GM18502 (cell line): ENCODE data around the gene PRIM2.
A peak's percentile ranks its signal among the peaks of the same experiment; 100 is the strongest.
"Not testable (repeated sequence)": the region's sequence is repeated elsewhere in the genome, so short reads cannot be mapped to it uniquely, and the experiment has no call there.

ENCODE experiments used
- ATAC-seq: cut with Tn5 transposase; IDR thresholded peaks from one replicate; pipeline ENCODE4 v1.9.1; 2021; ENCODE audit warnings: mild to moderate bottlenecking; ENCODE audit not compliant: unreplicated experiment, poor library complexity

PRIM2 gene

GRCh38 chr6:57317060-57317943 lies at the start of gene PRIM2:
Gene PRIM2 (plus strand): TSS chr6:57317630. CDS start chr6:57318446, 816 bp downstream.
- peak; percentile 90 for ATAC-seq

GRCh38 chr6:57268294-57268640 lies 49.2 kb upstream of the PRIM2 start:
- ATAC-seq = no peak

DNA sequence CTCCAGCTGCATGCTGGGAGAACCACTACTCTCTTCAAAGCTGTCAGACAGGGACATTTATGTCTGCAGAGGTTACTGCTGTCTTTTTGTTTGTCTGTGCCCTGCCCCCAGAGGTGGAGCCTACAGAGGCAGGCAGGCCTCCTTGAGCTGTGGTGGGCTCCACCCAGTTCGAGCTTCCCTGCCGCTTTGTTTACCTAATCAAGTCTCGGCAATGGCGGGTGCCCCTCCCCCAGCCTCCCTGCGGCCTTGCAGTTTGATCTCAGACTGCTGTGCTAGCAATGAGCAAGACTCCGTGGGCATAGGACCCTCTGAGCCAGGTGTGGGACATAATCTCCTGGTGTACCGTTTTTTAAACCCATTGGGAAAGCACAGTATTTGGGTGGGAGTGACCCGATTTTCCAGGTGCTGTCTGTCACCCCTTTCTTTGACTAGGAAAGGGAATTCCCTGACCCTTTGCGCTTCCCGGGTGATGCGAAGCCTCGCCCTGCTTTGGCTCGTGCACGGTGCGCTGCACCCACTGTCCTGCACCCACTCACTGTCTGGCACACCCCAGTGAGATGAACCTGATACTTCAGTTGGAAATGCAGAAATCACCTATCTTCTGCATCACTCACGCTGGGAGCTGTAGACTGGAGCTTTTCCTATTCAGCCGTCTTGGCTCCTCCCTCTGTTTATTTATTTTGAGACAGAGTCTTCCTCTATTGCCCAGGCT lies 43.2 kb upstream of the PRIM2 start:
- not testable (repeated sequence) for ATAC-seq

DNA sequence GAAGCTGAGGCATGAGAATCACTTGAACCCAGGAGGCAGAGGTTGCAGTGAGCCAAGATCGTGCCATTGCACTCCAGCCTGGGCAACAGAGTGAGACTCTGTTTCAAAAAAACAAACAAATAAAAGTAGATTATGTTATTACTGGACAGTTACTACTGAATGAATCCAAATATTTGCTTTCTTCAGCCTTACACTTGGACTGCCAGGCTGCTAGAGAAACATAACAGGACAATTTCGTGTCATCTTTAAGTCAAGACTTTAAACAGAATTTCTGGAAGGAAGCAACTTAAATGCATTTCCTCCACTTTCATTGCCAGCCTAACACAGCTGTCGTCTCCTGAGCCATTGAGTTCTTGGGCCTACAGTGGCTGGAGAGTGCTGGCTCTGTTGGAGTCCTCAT lies 42.0 kb upstream of the PRIM2 start:
- ATAC-seq = no peak

DNA sequence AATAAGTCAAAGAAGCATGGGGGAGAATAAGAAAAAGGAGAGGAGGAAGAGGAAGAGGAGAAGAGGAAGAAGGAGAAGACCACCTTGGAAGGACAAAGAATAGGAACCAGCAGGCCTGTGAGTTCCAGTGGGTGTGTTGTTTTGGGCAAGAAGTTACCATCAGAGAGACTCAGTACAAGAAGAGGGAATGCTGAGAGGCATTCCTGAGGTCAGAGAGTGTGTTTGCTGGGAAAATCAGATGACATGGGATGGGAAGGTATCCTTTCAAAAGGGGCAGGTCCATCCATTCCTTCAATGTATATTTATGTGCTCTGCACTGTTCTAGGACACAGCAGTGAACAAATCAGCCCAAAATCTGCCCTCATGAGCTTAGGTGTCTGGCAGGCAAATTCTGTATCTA lies 40.5 kb upstream of the PRIM2 start:
- ATAC-seq = no peak

GRCh38 chr6:57278570-57278969 lies 38.9 kb upstream of the PRIM2 start:
- ATAC-seq = no peak

DNA sequence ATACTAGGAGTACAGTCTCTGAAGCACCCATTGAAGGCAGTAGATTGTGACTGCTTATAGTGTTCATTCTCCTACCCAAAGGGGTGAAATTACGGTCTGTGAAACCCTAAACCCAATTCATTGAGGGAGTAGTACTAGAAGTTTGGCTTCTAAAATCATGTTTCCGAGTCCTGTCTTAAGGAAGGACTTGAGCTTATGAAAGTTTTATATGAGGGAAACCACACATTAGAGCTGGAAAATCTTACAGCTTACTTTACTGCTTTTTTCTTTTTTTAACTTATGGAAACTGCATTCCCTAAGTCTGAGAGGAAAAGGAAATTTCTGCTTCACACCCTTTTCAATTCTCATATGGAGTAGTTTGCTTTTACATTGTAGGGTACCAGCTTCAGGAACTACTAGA lies 38.4 kb upstream of the PRIM2 start:
- ATAC-seq = no peak

GRCh38 chr6:57283106-57283505 lies 34.3 kb upstream of the PRIM2 start:
- ATAC-seq = no peak

DNA sequence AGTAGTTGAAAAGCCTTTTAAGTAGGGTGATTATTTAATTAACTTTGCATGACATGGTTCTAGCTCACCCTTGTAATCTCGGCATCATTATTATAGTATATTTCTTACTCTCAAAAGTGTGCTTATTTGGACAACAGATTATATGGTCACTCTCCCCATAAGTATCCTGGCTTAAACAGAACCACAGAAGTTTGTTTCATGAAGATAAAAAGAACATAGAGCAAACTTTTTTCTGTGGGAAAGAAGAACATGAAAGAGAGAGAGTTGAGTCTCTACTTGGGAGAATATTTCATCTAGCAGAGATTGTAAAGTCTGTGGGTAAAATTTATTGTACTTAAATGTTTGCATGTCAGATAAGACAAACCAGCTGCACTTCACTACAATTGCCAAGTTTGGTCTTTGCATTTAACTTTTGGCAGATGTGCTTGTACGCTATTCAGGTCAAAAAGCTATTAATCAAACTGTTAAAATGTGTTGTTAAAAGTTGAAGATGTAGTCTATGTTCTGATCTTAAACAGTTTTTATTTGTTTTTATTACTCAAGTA lies 33.4 kb upstream of the PRIM2 start:
- no peak for ATAC-seq

GRCh38 chr6:57288136-57288535 lies 29.3 kb upstream of the PRIM2 start:
- ATAC-seq = not testable (repeated sequence)

DNA sequence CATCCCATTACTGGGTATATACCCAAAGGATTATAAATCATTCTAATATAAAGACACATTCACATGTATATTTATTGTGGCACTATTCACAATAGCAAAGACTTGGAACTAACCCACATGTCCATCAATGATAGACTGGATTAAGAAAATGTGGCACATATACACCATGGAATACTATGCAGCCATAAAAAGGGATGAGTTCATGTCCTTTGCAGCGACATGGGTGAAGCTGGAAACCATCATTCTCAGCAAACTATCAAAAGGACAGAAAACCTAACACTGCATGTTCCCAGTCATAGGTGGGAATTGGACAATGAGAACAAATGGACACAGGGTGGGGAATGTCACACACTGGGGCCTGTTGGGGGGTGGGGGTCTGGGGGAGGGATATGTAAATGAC lies 24.0 kb upstream of the PRIM2 start:
- not testable (repeated sequence) for ATAC-seq

DNA sequence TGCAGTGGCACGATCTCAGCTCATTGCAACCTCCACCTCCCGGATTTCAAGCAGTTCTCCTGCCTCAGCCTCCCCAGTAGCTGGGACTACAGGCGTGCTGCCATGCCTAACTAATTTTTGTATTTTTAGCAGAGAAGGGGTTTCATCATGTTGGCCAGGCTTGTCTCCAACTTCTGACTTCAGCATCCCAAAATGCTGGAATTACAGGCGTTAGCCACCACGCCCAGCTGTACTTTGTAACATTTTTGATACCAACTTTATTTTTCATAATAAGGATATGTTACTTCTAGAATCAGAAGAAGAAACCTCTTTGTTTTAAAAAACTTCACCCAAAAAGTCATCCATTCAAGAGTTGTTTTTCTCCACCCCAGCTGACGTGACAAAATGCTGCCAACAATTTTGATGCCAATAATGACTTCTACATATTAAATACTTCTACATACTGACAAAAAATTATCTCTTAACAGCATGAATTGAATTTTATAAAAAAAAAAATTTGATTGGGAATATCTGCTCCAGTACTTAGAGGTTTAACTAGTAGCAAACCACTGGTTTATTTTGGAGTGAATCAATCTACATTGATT lies 22.5 kb upstream of the PRIM2 start:
- no peak for ATAC-seq

DNA sequence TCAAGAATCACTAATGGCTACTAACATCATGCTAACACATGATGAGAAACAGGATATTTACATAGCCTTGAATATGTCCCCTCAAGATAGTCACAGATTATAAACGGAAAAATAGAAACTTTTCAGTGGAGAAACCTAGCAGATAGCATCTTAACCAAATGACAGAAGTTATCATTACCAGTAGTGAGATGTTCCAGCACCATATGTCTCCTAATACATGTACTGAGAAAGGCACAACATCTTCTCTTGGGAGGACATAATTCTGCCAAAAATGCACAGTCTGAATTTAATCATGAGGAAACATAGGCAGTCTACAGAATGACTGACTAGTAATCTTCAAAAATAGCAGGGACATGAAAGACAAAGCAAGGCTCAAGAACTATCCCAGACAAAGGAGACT lies 19.9 kb upstream of the PRIM2 start:
- ATAC-seq = no peak

GRCh38 chr6:57298741-57299140 lies 18.7 kb upstream of the PRIM2 start:
- ATAC-seq = no peak

- no peak for ATAC-seq
These were observed 15.7 kb upstream of the PRIM2 start for GRCh38 chr6:57301757-57302156.

DNA sequence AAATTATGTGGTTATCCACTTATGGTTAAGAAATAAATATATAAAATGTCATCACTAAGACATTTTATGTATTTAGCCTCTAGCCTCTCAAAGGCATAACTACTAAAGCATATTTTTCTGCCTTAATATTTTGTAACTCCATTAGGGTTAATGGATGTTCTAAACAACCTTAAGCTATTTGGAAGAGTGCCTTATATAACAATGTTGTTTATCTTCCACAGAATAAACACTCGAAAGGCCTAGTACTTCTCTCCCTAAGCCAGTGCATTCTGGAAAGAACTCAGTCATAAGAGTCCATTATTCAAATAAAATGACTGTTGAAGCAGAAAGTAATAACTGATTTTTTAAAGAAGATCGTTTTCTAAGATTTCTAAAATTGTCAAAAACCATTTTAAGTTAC lies 15.0 kb upstream of the PRIM2 start:
- no peak for ATAC-seq

DNA sequence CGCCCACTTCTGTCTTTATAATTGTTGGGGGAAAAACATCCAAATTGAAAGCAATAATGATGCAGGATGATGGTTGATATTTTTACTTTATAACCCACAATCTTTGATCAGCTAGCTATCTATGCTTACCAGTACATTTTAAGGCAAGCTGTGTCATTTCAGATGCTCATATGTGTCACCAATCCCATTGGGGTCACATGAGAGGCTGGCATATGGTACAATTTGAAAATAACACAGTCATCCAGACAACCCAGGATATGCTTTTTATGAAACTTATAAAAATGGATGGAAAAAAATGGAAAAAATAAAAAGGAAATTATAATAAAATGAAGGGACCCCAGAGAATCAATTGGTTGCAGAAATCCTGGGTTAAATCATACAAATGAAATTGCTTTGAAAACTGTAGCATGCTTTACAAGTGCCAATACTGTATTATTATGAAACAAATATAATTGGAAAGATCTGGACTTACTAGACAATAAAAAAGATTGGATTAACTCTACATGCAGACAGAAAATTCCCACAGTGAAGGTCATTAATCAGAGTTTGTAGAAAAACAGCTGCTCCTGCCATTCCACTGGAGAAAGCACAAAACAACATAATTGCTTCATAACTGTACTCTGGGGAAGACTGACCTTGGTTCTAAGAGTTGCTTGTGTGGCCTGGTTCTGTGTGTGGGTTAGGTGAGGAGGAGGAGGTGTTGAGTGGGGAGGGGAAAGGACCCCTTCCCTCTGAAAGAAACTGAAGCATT lies 13.3 kb upstream of the PRIM2 start:
- no peak for ATAC-seq

- ATAC-seq = no peak
These were observed 12.3 kb upstream of the PRIM2 start for GRCh38 chr6:57305107-57305506.

DNA sequence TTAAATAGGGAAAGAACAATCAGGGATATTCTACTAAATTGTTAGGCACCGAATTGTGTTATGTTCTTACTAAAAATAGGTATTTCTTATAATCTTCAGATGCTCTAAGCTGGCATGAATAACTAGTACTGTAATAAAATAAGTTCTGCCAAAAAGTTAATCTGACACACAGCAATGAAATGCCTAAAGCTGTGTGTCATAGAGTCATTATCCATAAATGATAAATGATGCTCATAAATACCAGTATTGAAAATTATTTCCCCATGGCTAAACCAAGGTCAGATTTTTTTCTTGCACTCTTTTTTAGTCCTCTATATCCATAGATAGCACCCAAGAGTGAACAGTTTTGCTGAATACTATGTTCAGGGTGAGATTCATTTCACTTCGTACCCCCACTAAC lies 11.7 kb upstream of the PRIM2 start:
- ATAC-seq = no peak

GRCh38 chr6:57306273-57306672 lies 11.2 kb upstream of the PRIM2 start:
- no peak for ATAC-seq
